HG03432 (cell line): ENCODE measurements around the gene BBLN.
"Not testable (repeated sequence)": the region's sequence is repeated elsewhere in the genome, so short reads cannot be mapped to it uniquely, and the experiment has no call there.

Experiments used
- ATAC-seq: cut with Tn5 transposase; IDR thresholded peaks from one replicate; pipeline ENCODE4 v1.9.1; 2021; ENCODE audit warnings: mild to moderate bottlenecking, moderate library complexity; ENCODE audit not compliant: unreplicated experiment

Gene BBLN

GRCh38 chr9:128124451-128124850 lies 35.6 kb upstream of the BBLN start:
- no peak for ATAC-seq

- ATAC-seq, result no peak
Observed at GRCh38 chr9:128124873-128125579, 35.0 kb upstream of the BBLN start.

GRCh38 chr9:128125580-128126354 lies 34.3 kb upstream of the BBLN start:
- no peak for ATAC-seq

GRCh38 chr9:128127568-128127989 lies 32.5 kb upstream of the BBLN start, which contains the start of gene PTGES2:
PTGES2 (minus strand) TSS chr9:128127729; CDS start chr9:128127717, 12 bp downstream.
- peak; percentile 70 for ATAC-seq

- peak; percentile 67 for ATAC-seq
Observed at GRCh38 chr9:128127990-128128835, 31.9 kb upstream of the BBLN start.

GRCh38 chr9:128128836-128129590 lies 31.1 kb upstream of the BBLN start:
- ATAC-seq, result no peak

- not testable (repeated sequence) for ATAC-seq
Observed at GRCh38 chr9:128129976-128130590, 30.0 kb upstream of the BBLN start.

- ATAC-seq, result not testable (repeated sequence)
Observed at GRCh38 chr9:128130651-128131050, 29.4 kb upstream of the BBLN start.

- ATAC-seq, result not testable (repeated sequence)
Observed at GRCh38 chr9:128131346-128131745, 28.7 kb upstream of the BBLN start.

GRCh38 chr9:128132139-128132538 lies 27.9 kb upstream of the BBLN start:
- not testable (repeated sequence) for ATAC-seq

- not testable (repeated sequence) for ATAC-seq
Observed at GRCh38 chr9:128135561-128135960, 24.5 kb upstream of the BBLN start.

GRCh38 chr9:128136816-128137793 lies 23.0 kb upstream of the BBLN start:
- ATAC-seq, result no peak

GRCh38 chr9:128138001-128138400 lies 22.1 kb upstream of the BBLN start:
- ATAC-seq, result no peak

GRCh38 chr9:128139621-128140020 lies 20.4 kb upstream of the BBLN start:
- no peak for ATAC-seq

- ATAC-seq, result no peak
Observed at GRCh38 chr9:128141604-128142003, 18.5 kb upstream of the BBLN start.

- no peak for ATAC-seq
Observed at GRCh38 chr9:128142061-128142460, 18.0 kb upstream of the BBLN start.

- ATAC-seq, result no peak
Observed at GRCh38 chr9:128142596-128142995, 17.5 kb upstream of the BBLN start.

GRCh38 chr9:128143525-128144238 lies 16.4 kb upstream of the BBLN start:
- no peak for ATAC-seq
